GM21447 (cell line): ENCODE results near the gene SHISA8.
A peak's percentile ranks its signal among the peaks of the same experiment; 100 is the strongest.
"Not testable (repeated sequence)": the region's sequence is repeated elsewhere in the genome, so short reads cannot be mapped to it uniquely, and the experiment has no call there.

Experiments used
- ATAC-seq: cut with Tn5 transposase; IDR thresholded peaks from one replicate; pipeline ENCODE4 v1.9.1; 2021; ENCODE audit not compliant: unreplicated experiment

Gene SHISA8

DNA sequence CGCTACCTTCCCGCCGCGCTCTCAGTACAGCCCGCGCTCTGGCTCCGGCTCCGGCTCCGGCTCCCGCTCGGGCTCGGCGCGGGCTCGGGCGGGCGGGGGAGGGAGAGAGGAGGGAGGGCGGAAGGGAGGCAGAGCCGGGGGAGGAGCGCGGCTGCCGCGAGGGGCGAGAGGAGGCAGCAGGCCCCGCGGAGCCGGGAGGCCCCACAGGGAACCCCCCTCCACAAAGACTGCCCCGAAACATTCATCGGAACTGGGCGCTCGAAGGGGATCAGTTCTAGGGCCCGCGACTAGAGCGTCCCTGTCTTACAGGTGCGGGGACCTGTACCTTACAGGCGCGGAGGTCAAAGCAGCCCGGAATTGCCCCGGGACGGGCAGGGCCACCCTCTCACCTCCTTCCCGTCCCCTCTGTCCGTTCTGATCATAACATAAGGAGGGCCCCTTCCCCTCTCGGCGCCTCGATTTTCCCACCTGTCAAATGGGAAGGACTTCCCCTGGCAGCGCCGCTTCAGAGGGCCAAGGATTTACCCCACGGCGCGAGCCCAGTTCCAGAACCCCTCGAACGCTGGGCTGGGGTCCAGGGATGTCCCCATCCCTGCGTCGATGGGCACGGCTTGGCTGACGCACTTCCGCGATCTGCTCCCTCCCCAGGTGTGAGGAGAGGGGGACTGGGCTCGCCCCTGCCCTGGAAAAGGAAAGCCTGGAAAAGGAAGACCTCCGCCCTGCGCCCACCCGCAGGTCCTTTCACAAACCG lies at the start of gene SHISA8:
Gene SHISA8, minus strand, starts transcription at position 40 of the 751 bp plus-strand sequence. CDS start 407 bp downstream, outside the sequence.
- ATAC-seq, result no peak

DNA sequence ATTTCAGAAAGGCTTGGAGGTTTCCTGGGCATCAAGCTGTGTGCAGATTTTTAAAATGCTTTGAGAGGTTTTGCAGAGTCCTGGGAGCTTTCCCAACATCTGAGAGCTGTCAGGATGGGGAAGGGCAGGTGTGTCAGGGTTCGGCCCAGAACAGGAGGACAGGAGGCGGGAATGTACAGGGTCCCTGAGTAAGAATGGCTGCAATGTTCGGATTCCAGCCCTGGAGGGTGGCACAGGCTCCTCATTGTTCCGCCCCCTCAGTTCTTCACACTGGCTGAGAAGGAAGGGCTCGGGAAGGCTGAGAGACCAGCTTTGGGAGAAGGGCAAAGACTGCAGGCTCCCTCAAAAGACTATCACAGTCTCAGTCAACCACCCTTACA lies 49.2 kb upstream of the SHISA8 start:
- no peak for ATAC-seq

DNA sequence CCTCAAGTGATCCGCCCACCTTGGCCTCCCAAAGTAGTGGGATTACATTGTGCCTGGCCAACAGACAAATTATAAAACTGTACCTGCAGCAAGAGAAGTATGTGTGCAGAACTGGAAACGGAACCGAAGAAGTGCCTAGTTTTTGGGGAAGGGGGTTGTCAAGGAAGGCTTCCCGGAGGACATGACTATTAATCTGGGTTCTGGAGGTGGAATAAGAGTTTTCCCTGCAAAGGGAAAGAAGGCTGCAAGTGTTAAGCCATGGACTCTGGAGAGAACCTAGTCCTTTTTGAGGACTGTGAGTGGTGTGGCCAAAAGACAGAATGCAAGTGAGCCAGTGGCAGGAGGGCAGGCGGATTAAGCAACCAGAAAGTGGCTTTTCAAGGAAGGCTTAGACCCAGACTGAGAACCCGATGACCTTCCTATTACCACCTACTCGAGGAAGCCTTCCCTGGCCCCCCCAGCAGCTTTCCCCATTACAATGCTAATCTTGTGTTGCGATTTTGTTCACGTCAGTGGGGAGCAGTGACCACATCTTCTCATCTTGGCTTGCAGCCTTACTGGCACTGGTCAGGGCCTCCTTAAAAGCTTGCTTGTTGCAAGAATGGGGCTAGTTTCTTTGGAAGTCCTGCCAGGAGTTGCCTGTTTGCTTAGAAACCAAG lies 48.7 kb upstream of the SHISA8 start:
- ATAC-seq, result no peak

DNA sequence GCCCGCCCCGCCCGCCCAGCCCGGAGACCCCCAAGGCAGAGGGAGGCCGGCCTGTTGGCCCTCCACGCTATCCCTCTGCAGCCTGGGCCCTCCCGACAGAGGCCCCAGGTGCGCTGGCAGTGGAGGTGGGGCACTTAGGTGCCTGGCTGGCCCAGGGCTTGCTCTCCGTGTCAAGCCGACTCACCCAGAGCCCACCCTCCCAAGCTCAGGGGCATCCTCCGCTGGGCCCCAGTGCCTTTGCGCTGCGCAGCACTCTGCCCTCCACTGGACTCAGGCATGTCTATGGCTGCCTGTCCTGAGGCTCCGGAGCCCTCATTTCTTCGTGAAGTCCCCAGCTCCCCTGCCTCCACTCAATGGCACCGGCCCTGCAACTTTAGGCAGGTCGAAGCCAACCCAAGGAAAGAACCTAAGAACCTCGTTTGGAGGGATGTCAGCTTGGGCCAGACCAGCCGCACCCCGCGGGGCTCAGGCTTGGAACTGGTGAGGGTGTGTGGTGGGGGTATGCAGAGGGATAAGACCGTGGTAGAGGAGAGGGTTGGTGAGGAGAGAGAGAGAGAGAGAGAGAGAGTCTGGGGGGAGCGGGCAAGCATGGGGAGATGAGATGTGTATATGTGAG lies 43.2 kb upstream of the SHISA8 start:
- no peak for ATAC-seq

DNA sequence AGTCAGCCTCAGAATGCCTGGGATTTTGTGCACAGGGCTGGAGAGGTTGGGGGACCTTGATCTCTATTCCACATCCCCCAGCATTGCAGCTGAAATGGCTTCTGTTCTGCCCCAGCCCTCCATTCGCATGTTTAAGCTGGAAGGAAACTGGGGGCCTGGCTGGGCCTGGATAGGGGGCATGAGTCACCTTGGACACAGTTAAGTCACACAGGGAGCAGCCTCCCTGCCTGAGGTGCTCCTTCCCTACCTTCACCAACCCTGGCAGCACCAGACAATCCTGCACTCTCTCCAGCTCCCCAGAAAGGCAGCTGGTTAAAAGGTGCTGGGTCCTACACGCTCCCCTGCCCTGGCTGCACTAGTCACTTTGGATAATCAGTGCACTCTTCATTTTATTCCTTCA lies 37.8 kb upstream of the SHISA8 start:
- ATAC-seq, result no peak

DNA sequence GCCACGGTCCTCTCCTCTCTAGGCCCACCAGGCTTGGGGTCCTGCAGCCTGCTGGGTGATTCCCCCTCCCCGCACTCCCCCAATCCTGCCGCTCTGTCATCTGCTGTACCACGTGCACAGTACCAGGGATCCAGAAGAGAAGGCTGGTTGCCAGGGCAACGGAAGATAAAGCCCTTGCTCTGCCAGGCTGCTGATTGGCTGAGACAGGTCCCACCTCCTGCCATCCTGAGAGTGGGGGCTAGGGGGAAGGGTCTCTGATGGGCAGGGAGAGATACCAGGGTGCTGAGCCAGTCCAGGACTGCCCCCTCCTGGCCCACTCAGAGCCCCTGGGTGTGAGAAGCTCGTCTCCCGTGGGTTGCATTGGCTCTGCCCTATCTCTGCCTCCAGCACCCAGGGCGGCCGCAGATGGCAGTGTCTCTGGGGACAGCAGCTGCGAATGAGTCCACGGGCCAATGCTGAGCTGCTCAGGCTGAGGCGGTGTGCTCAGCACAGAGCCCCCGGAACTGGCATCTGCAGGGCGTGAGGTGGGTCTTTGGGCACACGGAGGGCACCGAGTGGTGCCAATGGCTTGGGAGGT lies 37.1 kb upstream of the SHISA8 start, which contains the start of gene SMIM45:
Gene SMIM45, plus strand, starts transcription at position 253 of the 577 bp plus-strand sequence.
- ATAC-seq, result no peak

DNA sequence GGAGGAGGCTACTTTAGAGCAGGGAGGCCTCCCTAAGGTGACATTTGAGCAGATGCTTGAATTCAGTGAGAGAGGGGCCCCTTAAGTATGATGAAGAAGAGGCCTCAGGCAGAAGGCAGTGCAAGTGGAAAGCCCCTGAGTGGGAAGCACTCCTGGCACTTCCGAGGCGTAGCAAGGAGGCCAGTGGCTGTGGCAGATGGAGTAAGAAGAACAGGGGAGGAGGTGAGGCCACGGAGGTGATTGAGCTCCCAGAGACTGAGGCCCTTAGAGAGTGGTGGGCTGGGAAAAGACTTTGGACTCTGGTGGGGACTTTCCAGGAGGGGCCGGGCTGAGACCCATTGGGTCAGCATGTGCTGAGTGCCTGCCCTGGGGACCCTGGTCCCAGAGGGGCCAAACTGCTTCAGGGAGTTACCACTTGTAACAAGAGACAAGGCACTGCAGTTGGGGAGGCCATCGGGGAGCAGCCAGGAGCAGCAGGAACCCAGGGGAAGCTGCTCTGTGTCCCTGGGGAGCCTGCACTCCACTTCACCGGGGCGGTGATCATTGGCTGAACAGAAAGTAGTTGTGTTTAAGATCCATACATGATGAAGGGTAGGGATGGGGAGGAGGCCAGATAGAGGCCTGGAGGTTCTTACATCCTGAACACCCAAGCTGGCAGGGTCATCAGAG lies 34.6 kb upstream of the SHISA8 start:
- ATAC-seq, result no peak

DNA sequence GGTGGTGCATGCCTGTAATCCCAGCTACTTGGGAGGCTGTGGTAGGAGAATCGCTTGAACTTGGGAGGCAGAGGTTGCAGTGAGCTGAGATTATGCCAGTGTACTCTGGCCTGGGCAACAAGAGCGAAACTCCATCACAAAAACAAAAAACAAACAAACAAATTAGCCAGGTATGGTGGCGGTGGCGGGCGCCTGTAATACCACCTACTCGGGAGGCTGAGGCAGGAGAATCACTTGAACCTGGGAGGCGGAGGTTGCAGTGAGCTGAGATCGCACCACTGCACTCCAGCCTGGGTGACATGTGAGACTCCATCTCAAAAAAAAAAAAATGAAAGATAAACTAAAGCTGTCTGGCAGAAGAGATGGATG lies 34.0 kb upstream of the SHISA8 start:
- ATAC-seq, result not testable (repeated sequence)

DNA sequence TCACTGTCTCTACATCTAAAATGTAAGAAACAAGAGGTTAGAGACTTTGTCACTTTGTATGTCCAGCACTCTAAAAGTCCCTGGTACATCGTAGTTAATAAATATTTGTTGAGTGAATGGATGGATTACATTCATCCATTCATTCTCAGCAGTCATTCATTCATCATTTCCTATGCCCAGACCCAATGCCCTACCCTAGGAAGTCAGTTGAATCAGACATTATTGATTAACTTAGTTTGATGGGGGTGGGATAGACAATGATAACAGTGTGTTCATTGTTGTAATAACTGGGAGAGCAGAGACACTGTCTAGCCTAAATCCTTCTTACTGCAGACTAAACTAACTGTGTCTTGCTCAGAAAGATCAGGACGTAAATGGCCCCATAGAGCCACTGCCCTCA lies 33.3 kb upstream of the SHISA8 start:
- ATAC-seq, result no peak

DNA sequence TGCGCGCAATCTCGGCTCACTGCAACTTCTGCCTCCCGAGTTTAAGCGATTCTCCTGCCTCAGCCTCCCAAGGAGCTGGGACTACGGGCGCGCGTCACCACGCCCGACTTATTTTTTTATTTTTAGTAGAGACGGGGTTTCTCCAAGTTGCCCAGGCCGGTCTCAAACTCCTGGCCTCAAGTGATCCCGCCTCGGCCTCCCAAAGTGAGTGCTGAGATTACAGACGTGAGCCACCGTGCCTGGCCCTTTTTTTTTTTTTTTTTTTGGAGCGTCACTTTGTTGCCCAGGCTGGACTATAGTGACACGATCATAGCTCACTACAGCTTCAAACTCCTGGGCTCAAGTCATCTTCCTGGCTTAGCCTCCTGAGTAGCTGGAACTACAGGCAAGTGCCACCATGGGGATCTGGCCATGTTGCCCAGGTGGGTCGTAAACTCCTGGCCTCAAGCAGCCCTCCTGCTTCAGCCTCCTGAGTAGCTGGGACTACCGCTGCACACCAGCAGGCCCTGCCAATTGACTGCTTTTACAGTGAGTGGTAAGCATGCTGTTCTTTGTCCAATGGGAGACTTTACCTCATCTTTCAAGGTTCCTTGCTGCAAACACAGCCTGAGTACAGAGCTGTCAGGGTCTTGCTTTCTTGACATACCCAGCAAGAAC lies 32.7 kb upstream of the SHISA8 start:
- ATAC-seq, result no peak

DNA sequence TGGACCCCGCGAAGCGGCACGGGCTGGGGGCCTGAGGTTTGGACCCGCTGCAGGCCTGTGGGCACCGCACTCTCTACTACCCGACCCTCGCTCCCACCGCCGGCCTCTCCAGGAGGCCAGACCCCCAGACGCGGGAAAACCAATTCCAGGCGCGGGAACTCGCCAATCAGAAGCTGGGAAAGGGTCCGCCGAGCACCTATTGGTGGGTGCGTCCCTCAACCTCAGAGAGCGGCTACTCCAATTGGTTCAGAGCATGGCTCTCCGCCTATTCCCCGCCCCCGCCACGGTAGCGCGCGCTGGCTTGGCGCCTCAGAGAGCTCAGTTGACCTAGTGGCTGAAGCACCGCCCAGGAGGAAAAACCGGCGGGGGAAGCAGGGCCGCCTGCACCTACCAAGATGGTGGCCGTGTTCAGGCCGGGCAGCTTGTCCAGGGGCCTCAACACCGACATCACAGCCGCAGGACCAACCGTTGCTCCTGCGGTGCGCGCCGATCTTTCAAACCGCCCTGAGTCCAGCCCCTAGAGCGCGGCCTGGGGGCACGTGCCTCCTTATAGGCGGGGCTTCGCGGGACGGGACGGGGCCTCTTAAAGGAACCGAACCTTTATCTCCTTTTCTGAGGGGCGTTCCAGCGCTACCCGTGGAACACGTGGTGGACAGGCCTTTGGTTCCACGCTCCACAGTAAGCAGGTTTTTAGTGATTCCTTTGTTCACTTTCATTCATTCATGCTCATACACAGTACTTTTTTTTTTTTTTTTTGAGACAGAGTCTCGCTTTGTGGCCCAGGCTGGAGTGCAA lies 32.0 kb upstream of the SHISA8 start, which contains the start of gene CENPM:
Gene CENPM, minus strand, starts transcription at position 524 of the 795 bp plus-strand sequence. Its CDS starts 76 bp downstream, at position 448.
- ATAC-seq, result peak; percentile 63

DNA sequence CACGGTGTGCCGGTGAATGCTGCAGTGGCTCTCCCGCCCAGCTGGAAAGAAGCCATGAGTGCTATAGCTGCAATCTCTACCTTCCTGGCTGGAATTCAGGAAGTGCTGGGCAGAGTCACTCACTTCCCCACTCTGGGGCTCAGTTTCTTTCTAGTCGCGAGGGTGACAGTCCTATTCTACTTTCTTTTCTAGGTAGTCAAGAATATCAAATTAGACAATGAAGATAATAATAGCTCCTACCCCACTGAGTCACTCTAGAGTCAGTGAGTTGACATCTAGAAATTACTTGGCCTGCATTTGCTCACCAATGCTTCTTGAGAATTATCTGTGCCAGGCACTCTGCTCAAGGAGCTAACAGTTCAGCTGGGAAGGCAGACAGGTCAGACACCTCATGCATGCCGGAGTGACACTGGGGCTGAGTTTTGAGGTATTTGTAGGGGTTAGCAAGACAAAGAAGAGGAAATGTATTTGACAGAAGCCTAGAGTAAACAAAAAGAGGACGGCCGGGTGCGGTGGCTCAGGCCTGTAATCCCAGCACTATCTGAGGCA lies 28.9 kb upstream of the SHISA8 start:
- ATAC-seq, result no peak

DNA sequence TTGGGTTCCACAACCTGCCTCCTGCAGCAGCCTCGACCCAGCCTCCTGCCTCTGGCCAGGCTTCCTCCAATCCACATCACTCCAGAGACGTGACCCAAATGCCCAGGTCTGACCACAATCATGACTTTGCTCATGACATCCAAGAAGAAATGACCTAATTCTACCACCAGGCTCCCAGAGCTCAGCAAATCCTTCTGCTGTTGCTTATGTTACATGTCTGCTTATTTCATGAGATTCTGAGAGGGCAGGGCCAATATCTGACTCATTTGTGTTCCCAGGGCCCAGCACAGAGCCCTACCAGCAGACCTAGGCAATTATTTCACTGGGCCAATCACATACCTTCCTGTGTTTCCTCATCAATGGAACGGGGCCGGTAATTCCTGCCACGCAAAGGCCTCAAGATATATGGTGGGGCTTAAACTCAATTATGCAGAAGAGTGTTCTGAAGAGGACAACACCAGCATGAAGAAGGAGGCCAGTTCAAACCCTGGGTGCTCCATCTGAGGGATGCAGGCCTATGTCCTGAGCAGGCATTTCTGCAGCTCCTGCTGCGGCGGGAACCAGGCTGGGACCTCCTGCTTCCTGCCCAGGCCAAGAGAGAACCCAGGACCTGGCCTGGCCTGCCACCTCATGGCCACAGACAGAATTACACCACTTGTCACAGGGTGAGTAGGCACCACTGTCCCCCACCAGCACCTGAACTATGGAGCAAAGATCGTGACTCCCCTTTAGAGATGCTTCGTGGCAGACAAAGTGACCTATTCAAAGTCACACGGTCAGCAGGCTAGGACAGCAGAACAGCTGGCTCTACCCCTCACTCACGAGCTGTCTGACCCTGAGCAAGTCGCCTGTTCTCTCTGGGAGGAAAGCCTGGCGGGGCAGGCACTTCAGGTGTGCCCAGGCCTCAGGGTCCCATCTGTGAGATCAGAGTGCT lies 26.2 kb upstream of the SHISA8 start:
- peak; percentile 36 for ATAC-seq

DNA sequence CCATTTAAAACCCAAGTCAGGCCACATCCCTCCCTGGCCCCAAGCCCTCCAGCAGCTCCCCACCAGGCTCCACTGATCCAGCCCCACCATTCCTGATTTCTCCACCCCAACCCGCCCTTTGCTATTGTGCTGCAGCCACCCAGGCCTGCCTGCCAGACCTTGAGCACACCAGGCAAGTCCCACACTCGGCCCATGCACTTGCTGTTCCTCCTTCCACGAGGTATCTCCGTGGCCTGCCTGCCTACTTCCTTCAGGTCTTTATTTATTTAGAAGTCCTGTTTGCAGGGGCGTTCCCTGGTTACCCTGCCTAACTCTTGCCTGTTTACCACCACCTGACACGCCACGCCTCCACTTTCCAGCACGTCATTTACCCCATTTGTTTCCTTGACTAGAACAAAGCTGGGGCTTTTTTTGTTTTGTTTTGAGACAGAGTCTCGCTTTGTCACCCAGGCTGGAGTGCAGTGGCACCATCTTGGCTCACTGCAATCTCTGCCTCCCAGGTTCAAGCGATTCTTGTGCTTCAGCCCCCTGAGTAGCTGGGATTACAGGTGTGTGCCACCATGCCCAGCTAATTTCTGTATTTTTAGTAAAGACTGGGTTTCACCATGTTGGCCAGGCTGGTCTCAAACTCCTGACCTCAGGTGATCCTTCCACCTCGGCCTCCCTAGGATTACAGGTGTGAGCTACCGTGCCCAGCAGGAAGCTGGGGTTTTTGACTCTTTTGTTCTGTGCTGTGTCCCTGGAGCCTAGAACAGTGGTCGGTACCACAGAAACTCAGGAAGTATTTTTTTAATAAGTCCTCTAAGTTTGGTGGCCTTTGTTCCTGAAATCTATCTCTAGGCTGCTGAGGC lies 25.3 kb upstream of the SHISA8 start:
- ATAC-seq, result peak; percentile 62

DNA sequence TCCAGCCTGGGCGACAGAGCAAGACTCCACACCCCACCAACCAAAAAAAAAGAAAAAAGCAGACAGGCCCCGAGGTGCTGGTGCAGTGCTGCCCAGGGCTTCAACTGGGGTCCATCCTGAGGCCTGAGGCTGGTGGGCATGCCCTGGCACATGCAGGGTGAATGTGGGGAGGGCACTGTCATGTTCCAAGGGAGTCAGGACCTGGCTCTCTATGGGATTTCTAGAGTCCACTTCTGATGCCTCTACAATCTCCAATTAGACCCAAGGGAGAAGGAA lies 22.0 kb upstream of the SHISA8 start:
- ATAC-seq, result no peak

DNA sequence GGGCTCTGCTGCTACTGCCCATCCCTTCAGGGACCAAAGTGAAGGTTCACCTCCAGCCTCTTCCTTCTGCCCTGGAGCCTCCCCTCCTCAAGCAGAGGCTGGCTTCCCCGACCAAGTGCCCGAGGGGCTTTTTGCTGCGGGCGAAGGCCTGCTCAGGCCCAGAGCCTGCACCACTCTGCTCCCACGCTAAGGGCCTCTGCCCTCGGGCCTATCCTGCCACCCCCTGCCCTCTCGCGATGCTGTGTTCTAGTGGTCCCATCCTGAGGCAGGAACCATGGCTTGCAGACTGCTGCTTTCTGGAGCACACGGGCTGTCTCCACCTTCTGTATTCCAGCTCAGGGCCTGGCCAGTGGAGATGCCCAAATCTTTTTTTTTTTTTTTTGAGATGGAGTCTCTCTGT lies 20.6 kb upstream of the SHISA8 start:
- ATAC-seq, result no peak

DNA sequence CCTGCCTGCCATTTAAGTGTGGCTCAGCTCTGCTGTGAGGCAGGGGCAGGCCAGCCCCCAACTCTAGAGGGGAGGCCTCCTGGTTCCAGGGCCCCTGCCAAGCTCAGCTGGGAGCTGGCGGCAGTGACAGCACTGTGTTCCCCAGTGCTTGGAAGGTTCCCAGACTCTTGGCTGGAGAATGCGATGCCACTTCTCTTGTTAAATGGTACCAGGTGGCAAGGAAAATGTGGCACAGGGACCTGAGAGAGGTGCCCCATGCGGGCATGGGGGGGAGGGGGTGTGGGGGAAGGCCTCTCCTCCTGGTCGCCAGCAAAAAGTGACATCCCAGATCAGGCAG lies 20.1 kb upstream of the SHISA8 start:
- no peak for ATAC-seq
